HT-29 (cell line): ENCODE results near the gene TBC1D22A. TPM values are rescaled to one million over a fixed set of nuclear protein-coding genes. Genes with fewer than 3 reads are reported as not detected.
"Not testable (repeated sequence)": the region's sequence is repeated elsewhere in the genome, so short reads cannot be mapped to it uniquely, and the experiment has no call there.

Experiments
- DNase-seq: peaks from one replicate; pipeline ENCODE4 v3.0.0-alpha.2; 2015; ENCODE audit warnings: low spot score
- total RNA-seq: library from RNA; depleted of rRNA; stranded (reverse); fragments of >200 nt; shearing (Covaris generic); gene quantifications from 2 replicates; pipeline ENCODE4 v1.2.3, GENCODE V29; 2014

The TBC1D22A gene
- total RNA-seq, 1 experiment from 2014 or later: 23.9 TPM

DNA sequence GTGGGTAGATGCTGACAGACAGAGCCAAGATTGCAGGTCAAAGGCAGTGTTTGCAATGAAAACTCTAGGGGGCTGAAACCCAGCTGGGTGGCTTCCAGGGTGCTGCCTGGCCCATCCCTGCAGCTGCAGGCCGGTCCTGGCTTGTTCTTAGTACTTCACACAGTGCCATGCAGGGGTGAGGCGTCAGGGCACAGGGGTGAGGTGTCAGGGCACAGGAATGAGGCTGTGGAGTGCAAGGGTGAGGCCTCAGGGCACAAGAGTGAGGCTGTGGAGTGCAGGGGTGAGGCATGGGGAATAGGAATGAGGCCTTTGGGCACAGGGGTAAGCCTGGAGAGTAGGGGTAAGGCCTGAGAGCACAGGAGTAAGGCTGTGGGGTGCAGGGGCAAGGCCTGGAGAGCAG is 337.6 kb downstream of the TBC1D22A start:
- DNase-seq: no peak

DNA sequence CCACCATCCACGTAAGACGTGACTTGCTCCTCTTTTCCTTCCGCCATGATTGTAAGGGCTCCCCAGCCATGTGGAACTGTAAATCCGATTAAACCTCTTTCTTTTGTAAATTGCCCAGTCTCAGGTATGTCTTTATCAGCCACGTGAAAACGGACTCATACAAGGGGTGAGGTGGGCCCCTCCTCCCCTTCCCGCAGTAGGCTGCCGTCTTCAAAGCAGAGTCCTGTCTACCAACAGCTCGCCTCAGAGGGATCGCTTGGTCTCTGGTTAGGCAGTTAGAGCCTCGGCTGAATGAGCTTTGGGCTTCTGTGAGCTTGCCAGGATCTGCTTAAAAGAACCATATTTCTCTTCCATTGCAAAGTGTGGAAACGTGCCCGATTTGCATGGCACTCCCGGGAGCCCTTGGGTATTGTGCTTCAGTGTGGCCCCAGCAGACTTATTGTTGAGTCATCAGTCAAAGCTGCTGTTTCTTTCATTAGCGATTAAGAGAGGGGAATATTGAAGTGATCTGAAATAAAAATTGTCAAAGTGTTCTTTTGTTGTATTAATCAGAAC is 338.3 kb downstream of the TBC1D22A start:
- no peak for DNase-seq

DNA sequence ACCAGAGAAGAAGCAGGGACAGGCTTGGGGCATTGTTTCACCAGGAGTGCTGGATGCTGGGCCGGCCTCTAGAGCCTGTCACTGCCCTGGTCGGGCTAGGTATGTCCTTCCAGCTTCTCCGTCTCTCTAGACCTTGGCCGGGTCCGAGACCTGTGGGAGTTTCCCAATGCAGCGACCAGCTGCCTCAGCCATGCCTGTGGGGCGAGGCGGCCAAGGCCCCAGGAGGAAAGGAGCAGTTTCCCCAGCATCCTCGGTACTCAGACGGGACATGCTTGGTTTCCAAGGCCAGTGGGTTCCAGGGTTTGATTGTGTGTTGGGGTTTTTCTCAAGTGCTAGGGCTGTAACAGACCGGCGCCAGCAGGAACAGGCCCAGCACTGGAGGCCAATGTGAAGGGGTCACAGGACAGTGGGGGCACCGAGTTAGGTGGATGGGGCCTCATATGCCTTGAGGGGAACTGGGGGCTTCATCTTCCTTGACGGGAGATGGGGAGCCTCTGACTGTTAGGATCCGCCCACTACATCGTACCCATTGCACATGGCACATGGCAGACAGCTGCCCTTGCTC is 339.0 kb downstream of the TBC1D22A start:
- DNase-seq: no peak

DNA sequence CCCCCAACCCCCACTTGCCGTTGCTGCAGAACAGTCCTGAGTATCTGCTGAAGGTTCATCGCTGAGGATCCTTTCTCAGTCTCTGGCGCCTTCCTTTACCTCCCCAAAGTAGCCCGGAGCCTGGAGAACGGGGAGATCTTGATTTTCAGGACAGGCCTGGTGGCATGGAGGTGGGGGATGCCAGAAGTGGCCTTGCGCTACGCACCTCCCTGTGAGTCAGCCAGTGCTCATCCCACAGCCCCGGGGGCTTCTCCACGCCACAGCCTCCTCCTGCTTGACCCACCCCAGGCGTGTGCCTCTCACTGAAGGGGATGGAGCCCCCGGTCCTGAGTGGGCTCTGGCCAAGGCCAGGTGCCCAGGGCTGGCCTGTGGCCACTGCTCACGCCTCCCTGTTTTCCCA is 339.6 kb downstream of the TBC1D22A start:
- no peak for DNase-seq

DNA sequence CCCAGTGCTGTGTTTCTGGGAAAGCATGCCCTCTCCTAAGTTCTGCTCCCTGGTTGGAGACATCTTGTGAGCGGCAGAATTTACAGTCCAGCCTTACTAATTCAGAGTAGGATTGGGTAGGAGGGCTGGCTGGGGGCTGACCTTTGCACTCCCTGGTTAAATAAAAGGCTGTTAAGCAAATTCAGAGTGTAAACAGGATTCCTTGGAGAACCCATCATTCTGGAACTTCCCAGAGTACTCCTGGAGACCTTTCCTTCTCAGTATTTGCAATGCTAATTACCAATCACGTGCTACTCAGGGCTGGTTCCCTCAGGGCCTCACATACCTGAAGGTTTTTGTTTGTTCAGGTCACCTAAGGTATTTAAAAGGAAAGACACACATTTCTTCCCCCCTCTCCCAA is 340.2 kb downstream of the TBC1D22A start:
- DNase-seq: no peak

DNA sequence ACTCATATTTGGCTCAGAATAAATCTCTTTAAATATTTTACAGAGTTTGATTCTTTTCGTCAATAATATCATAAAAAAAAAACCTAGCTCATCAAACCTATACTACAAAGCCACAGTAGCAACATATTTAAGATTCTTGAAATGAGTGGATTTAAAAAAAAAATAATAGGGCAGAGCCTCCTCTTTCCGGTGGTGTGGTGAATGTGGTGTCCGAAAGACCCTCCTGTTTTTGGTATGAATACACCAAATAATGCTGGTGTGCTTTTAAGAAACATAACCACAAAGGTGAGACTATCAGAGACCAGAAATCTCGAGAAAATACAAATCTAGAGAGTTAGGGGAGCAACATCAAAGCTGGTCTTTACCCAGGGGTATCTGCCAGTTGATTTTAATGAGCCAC is 342.6 kb downstream of the TBC1D22A start:
- no peak for DNase-seq

DNA sequence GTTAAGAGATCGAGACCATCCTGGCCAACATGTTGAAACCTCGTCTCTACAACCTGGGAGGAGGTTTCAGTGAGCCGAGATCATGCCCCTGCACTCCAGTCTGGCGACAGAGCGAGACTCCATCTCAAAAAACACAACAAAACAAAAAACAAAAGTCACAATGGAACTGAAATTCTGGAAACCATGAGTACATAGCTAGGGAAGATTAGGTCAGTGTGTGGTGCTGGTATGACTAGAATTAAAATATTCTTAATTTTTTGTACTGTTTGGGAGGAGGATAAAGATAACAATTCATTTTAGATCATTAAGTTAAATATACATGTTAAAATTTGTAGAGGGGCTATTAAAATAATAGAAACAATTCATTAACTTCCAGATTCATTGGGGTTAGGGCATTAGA is 344.4 kb downstream of the TBC1D22A start:
- no peak for DNase-seq

DNA sequence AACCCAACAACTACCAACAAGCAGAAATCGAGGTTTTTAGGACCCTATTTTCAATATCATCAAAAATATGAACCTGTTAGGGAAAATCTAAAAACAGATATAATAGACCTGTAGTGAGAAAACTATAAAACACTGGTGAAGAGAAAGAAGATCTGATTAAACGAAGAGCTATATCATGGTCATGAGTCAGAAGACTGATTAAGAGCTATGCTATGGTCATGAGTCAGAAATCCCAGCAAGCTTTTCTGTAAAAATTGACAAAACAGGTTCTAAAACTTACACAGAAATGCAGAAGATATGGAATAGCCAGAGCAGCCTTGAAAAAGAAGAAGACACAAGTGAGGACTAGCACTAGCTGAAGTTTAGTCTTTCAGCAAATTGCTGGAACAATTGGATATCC is 345.0 kb downstream of the TBC1D22A start:
- no peak for DNase-seq

DNA sequence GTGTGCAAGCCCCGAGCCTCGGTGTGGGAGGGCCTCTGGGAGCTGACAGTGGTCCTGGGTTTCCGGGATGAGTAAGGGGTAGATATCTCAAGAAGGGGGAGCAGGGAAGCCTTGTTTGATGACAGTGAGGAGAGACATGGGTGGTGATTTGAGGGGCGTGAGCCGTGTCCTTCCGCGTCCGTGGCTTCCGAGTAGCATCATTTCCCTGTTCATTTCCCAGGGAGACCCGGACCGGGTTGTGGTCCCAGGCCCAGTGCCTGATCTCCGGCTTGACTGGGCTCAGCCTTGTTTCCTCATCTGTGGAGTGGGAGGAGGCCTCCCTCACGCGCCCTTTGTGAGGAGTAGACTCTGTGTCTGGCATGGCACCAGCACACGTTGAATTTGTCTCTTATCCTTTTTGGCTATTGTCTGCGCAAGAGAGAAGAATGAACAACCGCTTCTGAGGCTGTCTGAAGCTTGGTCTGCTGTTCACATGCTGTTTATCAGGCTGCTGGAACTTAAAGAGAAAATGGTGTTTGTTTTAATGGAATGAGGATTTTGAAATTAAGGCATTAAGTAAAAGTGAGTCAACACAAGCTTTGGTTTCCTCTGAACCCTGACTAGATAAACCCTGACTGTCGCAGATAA is 348.5 kb downstream of the TBC1D22A start:
- no peak for DNase-seq

DNA sequence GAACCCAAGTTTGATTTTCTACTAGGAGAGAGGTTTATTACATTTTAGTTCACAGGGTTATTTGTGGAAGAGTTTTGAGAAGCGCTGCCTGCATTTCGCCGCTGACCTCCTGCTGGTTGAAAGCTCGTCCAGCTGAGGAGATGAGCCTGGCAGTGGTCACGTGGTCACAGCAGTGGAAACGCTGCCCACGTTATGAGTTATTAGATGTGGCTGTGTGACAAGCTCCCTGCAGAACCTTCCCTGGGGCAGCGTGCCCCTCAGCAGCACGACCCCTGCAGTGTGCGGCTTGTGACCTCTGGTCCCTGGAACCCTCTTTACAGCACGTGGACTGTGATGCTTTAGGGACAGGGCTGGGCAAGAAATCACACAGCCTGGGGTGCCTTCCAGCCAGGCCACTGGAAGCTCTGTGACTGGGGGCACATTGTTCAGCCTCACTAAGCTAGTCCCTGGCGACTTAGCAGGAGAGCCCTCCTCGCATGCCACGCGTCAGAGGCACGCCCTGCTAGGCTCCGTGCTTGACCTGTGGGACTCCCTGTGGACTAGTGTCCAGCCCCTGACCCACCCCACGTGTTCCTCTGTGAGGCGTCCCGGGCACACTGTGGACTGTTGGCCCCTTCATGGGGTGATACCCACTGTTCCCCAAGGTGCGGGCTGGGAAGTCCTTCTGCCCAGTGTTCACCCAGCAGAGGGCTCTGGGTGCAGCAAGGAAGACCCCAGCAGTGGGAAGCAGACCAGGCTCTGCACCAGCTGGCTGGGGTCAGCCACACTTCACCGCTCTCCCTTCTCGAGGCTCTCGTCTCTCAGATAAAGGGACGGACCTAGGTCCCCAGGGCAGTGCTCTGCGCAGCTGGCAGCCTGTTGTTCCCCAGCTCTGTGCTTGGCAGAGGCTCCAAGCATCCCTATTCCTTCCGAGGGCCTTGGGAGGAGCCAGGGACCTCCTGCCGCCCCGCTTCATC is 349.5 kb downstream of the TBC1D22A start:
- DNase-seq: no peak

DNA sequence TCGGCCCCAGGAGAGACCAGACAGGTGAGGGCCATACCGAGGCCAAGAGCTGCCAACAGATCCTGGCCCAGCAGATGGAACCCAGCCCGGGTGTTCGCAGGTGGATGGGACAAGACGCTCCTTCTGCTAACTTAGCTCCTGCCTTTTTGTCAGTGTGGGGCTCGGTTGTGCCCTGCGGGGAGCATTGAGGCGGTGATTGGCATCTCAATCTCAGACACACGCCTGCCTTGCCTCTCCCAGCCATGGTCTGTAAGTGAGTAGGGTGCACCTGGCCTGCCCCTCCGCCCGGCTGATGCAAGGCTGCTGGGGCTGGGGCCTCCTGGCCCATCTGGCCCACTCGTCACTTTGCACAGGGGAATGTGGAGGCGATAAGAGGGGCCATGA is 350.1 kb downstream of the TBC1D22A start:
- no peak for DNase-seq

DNA sequence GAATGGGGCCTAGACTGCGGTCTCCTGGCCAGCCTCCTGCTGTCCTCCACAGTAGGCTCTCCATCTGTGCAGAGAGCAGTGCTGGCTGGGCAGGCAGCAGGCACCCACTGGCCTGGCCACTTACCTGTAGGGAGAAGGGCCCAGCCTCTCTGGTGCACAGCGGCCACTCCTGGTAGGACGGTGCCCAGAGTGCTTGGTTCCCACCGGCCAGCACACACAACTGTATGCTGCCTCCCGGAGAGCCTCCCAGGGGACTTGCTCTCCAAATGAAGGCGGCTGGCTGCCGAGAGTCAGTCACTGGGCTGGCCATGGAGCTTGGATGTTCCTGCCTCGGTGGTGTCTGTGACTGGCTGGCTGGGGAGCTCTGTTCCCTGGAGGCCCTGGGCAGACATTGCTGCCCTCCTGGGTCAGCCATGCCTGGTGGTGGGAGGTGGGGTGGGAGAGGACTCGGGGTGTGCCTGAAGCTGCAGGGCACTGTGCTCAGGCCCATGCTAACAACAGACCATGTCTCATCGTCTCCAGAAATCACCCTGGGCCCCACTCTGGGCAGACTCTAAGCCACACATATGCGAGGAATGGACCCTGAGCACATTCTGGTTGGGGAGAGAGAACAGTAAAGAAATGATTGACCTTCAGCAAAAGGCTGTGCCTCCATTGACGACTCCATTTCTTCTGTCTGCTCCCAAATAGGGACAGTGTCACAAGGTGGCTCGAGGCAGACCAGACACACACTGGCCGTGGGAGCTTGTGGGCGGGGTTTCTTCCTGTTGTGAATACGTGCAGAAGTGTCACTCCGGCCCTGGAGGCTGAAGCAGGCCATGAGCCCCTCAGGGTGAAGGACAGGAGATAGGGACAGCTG is 350.8 kb downstream of the TBC1D22A start:
- no peak for DNase-seq

DNA sequence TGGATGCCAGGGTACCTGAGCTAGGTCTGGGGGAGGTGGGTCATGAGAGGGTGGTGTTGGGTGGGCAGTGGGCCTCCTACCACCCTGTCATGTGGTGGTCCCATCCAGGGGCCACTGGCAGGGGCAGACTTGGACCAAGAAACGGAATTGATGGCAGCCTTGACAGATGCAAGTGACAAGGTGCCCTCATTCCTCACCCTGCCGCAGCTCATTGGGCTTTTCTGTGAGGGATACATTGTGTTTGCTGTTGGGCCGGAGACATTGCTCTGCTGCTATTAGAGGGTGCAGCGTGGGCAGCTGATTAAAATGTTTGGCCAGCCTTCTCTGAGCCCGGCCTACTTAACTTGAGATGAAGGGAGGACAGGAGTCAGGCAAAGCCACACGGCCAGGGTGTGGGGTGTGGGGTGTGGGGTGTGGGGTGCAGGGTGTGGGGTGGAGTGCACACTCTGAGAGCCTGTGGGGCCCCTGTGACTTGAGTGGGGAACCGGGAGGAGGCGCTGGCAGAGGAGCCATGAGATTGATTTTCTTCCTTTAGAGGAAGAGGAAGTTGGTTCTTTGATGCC is 351.5 kb downstream of the TBC1D22A start:
- DNase-seq: no peak

DNA sequence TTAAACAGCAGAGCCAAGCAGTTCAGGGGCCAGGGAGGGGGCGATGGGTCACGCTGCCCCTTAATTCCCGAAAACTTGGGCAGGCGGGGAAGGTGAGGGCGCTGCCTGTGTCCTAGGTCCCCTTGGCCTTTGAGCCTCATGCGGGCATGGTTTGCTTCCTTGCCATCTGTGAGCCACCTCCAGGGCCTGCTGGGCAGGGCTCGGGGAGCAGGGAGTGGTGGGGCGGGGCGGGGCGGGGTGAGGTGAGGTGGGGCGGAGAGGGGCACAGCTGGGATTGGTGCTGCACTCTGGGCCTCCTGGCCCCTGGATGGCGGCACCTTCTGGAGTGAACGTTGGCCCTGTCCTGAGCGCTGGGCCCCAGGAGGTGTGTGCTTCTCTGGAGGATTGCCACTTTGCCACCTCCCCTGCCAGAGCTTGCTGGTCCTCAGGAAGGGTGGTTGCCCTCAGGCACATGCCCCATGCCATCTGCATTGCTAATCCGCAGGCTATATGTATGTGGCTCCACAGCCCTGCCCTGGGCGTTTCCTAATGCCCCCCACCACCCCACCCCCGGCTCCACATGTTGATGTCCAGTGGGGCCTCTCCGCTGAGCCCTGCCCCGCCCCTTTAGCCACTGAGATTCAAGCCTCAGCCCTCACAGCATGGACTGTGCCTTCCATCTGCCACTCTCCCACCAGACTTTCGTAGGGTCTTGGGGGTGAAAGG is 352.5 kb downstream of the TBC1D22A start:
- DNase-seq: no peak

DNA sequence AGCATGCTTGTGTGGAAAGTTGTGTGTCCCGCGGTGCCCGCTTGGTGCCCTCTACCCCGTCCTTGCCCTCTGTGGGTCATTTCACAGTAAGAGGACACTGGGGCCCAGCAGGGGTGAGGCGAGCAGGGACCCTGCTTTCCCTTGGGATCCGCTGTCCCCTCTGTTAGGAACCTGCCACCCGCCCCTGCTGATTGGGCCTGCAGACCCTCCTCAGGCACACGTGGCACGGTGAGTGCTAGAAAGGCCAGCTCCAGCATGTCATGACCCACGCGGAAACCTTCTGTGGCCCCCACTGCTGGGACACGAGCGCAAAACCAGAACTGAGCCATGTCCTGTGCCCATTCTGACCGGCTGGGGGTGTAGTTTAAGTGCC is 353.1 kb downstream of the TBC1D22A start:
- DNase-seq: no peak

DNA sequence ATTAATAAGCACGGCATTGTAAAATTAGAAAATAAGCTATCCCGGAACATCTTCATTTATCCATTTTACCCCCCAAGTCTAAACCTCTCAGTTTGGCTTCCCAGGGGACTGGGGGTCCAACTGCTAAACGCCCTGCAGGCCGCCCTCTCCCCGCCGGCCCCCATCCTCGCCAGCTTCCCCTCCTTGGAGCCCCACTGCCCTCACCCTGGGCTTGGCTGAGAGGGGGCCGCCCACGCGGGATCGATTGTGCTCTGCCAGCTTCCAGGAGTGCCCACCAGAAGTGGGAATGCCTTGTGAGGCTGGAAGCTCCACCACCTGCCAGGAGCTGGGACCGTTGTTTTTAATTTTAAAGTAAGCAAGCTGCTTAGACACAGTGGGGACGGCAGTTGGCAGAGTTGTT is 353.5 kb downstream of the TBC1D22A start:
- DNase-seq: no peak

DNA sequence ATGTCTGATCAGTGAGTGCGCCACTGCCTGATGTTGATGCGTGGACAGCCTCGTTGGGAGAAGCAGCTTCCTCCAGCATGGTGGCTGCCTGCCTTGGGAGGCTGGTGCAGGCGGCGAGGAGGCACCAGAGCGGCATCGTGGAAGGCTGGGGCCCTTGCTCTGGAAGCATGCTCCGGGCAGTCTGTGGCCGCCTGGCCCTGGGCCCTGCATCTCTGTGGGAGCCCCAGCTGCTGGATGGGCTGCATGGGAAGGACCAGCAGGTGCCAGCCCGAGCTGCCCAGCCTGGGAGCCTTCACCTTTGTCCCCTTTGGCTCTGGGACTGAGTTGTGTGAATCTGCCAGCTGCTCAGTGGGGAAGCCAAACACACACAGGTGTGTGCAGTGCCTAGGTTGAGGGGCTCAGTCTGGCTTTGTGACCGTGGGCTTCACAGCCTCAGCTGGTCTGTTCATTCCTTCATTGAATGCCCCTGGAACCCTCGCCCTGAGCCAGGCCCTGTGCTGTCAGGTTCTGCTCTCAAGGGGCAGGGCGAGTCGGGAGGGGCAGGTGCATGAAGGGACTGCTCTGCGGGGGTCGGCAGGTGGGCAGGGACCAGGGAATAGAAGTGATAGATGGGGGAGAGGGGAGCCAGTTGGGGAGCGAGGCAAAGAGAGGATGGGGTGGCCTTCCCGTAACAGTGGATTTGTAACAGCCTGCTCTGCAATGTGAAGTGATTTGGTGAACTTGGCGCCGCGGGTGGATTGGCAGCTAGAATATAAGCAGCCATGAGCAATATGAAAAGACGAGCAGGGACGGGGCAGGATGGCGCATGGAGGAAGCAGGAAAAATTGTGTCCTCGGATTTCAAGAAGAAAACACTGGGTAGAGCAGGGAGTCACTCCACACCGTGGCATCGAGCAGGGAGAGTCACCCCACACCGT is 354.2 kb downstream of the TBC1D22A start:
- DNase-seq: no peak

DNA sequence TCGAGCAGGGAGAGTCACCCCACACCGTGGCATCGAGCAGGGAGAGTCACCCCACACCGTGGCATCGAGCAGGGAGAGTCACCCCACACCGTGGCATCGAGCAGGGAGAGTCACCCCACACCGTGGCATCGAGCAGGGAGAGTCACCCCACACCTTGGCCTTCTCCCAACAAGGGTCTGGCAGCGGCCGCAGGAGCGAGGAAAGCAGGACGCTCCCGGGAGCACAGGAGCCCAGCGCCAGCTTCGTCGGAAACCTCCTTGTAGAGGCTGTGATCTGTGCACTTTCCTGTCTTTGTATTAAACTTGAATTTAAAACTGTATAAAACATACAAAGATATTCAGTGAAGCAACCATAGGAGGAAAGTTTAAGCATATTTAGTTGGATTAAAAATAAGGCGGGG is 355.0 kb downstream of the TBC1D22A start:
- not testable (repeated sequence) for DNase-seq

DNA sequence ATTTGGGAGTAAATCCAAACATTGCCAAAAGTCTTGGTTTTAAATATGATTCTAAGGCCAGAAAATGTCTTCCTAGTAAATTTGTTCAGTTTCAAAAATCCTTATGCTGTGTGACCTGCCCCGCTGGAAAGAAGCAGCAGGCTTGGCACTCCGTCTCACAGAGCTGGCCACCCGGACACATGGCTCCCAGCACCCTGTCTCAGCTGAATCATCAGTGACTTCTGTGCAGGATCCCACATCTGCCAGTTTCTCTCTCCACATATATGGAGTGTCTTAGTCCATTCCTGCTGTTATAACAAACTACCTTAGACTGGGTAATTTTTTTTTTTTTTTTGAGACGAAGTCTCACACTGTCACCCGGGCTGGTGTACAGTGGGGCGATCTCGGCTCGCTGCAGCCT is 356.7 kb downstream of the TBC1D22A start:
- DNase-seq: no peak

DNA sequence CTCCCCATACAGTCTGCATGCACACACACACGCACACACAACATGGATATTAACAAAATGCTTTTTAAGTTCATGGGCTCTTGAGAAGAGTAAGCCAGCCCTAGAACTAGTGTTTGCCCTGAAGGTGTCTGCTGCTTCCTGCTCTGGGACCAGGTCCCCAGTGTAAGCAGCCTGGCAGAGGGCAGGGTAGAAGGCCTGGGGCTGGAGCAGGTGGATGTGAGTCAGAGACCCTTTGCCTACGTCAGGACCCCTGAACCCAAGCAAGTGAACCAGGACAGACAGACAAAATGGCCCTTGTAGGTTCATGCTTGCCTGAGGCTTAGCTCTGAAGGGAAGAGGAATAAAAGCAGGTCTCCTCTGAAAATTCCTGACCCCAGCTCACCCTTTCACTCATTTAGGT is 357.9 kb downstream of the TBC1D22A start:
- DNase-seq: no peak
